IPS-20b (cell line): Measurements from ENCODE around the gene ACSS1.

ENCODE experiments used
- H3K27ac ChIP-seq: one replicate; pipeline ENCODE4 v1.5.1; 2013; ENCODE audit warnings: low read length
- H3K27me3 ChIP-seq: 2 replicates; pipeline ENCODE4 v1.6.1; 2013; ENCODE audit warnings: mild to moderate bottlenecking, low read length, inconsistent platforms; ENCODE audit not compliant: insufficient read depth
- H3K36me3 ChIP-seq: 2 replicates; pipeline ENCODE4 v1.6.1; 2013; ENCODE audit warnings: low read depth, mild to moderate bottlenecking, inconsistent platforms, low read length, moderate library complexity; ENCODE audit not compliant: insufficient read depth
- H3K4me1 ChIP-seq: 2 replicates; pipeline ENCODE4 v1.6.1; 2013; ENCODE audit warnings: mild to moderate bottlenecking, control low read depth, inconsistent platforms, low read length, moderate library complexity; ENCODE audit not compliant: insufficient read depth
- H3K4me3 ChIP-seq: 2 replicates; pipeline ENCODE4 v1.5.1; 2013; ENCODE audit warnings: mild to moderate bottlenecking, low read length, inconsistent platforms
- H3K9ac ChIP-seq: 2 replicates; pipeline ENCODE4 v1.6.1; 2013; ENCODE audit warnings: low read depth, mild to moderate bottlenecking, inconsistent platforms, low read length, moderate library complexity
- H3K9me3 ChIP-seq: 2 replicates; pipeline ENCODE4 v1.6.1; 2013; ENCODE audit warnings: mild to moderate bottlenecking, low read depth, low read length, inconsistent platforms; ENCODE audit not compliant: insufficient read depth

ACSS1 gene

DNA sequence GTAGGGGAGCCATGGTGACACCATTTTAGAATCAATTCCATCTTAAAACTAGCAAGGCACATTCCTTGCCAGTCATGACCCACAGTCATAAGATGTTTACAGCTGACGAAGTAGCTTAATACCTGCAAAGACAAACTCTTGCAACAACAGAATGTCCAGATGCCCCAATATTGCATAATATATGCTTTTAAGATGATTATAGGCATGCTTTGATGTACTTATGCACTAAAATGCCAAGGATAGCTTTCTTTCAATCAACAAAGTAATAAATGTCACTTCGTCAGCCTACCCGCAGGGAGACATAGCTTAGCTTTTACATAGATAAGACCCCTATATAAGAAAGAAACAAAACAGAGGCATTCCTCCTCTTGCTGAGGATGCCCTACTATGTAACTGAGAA lies 26.7 kb downstream of the ACSS1 start:
- Histone ChIP-seq H3K9ac (no peak overlapping the region), H3K4me1 (peaks cover 2% of the 10 kb centered on the region; the same call in 1 of the 2 replicates), H3K27ac (no peak overlapping the region), H3K27me3 (peaks cover 16% of the 10 kb centered on the region), H3K9me3 (no peaks in the 10 kb centered on the region), H3K4me3 (no peak overlapping the region), H3K36me3 (no peaks in the 10 kb centered on the region)

DNA sequence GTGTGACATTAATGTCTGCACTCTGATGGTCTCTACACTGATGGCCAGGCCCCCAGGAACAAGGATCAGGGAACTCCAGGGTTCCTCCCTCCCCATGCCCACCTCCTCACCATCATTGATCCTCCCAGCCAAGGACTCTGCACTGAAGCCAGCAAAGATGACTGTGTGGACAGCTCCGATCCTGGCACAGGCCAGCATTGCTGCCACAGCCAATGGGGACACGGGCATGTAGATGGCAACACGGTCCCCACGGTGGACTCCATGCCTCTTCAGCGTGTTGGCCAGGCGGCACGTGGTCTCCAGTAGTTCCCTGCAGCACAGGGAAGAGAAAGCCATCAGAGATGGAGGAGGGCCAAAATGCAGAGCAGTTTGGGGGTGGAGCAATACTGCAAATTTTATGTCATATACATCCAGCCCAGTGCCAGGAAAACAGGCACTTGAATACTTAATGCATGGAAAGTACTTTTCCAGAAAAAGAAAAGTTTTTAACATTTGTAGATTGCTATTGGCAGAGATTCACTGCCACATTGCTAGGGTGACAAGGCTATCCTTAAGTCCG lies 27.2 kb downstream of the ACSS1 start:
- Histone ChIP-seq H3K4me1 (peaks cover 2% of the 10 kb centered on the region; the same call in 1 of the 2 replicates), H3K4me3 (no peak overlapping the region), H3K9me3 (no peaks in the 10 kb centered on the region), H3K27me3 (peaks cover 16% of the 10 kb centered on the region), H3K9ac (no peak overlapping the region), H3K36me3 (no peaks in the 10 kb centered on the region), H3K27ac (no peak overlapping the region)

DNA sequence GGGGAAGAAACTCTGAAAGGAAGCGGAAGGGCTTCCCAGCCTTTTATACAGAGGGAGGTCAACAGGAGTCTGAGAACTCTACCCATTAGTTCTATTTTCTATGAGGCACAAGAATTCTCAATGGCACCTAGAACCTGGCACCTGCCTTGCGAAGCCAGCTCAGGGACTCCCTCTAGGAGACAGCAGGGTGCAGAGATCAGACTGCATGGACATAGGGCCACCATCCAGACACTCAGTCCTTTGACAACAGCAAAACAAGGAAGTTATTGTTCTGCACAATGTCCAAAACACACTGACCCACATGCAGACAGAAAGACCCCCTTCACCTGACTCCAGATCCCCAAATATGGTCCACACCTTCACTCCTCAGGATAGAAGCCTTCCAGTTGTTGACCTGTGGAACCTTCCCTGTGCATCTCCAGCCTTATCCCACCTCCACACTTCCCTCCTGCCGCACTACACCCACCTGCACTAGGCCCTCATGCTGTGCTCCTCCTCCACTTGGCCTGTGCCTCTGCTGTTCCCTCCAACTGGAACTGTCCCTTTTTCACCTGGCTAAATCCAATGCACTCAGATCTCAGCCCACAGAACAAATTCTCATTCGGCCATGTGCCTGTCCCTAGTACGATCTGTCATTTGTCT lies 27.8 kb downstream of the ACSS1 start:
- Histone ChIP-seq H3K27ac (no peak overlapping the region), H3K9ac (no peak overlapping the region), H3K4me1 (peaks cover 2% of the 10 kb centered on the region; the same call in 1 of the 2 replicates), H3K36me3 (no peaks in the 10 kb centered on the region), H3K4me3 (no peak overlapping the region), H3K9me3 (no peaks in the 10 kb centered on the region), H3K27me3 (peaks cover 16% of the 10 kb centered on the region)

DNA sequence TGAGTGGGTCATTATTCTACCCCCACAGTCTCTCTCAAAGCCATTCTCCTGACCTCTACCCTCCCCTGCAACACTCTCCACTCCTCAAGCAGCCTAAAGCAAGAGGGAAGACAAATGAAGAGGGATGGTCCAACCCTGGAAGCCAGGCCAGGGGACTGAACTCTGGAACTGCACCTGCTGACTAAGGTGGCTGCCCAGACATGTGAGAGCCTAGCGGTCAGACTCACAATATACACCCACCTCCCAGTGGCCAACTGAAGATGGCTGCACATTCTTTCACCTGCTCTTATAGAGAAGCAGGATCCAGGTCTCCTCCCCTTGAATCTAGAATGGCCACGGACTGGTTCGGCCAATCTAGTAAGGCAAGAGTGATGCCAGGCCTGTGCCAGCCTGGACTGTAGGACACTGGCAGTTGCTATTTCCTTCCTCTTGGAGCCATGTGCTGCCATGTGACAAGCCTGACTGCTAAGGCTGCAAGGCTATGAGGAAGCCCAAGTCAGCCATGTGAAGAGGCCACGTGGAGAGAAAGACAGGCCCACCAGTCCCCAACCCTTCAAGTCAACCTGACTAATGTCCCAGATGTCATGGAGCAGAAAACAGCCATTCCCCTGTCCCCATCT lies 31.8 kb downstream of the ACSS1 start:
- H3K4me1 ChIP-seq, result no peaks in the 10 kb centered on the region
- H3K9ac ChIP-seq, result no peak overlapping the region
- no peaks in the 10 kb centered on the region for H3K9me3 ChIP-seq
- H3K27me3 ChIP-seq, result no peaks in the 10 kb centered on the region; the same call in 1 of the 2 replicates
- H3K36me3 ChIP-seq, result no peaks in the 10 kb centered on the region
- H3K4me3 ChIP-seq, result no peak overlapping the region
- no peak overlapping the region for H3K27ac ChIP-seq

DNA sequence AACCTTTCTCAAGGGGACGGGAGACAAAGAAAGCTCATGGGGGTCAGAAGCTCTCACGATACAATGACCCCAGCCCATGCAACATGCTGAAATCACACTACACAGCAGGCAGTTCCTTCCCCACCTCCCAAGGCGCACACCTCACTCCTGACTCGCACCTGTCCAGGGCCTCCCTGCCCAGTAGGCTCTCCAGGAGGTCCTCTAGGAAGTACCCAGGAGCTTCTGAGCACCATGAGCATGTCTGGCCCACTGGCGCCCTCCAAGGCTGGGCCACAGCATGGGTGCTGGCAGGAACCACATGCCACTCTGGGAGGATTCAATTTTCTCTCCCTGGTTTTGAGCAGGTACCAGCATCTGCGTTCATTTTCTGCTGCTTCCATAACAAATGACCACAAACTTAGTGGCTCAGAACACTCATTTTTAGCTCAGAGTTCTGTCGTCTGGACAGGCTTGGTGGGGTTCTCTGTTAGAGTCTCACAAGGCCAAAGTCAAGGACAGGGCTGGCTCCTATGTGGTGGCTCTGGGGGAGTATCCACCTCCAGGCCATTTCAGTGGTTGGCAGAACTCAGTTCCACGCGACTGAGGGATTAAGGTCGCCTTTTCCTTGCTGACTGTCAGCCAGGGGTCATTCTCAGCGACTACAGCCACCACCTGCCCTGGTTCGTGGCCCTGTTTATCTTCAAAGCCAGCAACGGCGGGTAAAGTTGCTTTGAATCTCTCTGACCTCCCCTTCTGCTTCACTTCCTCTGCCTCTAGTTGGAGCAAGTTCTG lies 32.7 kb downstream of the ACSS1 start:
- Histone ChIP-seq H3K9ac (no peak overlapping the region), H3K36me3 (no peaks in the 10 kb centered on the region), H3K9me3 (no peaks in the 10 kb centered on the region), H3K27me3 (no peaks in the 10 kb centered on the region; the same call in 1 of the 2 replicates), H3K27ac (no peak overlapping the region), H3K4me3 (no peak overlapping the region), H3K4me1 (no peaks in the 10 kb centered on the region)

DNA sequence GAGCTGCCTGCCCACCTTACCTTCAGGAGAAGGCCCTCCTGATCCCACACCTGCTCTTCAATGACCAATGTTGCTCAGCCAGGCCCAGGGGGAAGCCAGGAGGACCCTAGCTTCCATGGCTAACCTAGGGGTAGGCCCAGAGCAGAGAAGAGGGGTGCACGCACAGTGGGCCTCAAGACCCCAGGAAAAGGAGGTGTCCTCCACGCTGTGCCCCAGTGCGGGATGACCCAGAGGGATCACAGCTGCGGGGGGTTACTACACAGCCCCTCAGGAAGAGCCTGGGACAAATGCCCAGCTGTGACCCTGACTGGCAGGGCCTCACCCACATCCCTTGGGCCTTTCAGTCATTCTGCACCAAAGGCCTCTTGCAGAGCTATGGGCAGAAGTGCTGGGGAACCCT lies 33.8 kb downstream of the ACSS1 start:
- Histone ChIP-seq H3K9me3 (no peaks in the 10 kb centered on the region), H3K36me3 (no peaks in the 10 kb centered on the region), H3K27ac (no peak overlapping the region), H3K4me3 (no peak overlapping the region), H3K4me1 (no peaks in the 10 kb centered on the region), H3K27me3 (no peaks in the 10 kb centered on the region), H3K9ac (no peak overlapping the region)

DNA sequence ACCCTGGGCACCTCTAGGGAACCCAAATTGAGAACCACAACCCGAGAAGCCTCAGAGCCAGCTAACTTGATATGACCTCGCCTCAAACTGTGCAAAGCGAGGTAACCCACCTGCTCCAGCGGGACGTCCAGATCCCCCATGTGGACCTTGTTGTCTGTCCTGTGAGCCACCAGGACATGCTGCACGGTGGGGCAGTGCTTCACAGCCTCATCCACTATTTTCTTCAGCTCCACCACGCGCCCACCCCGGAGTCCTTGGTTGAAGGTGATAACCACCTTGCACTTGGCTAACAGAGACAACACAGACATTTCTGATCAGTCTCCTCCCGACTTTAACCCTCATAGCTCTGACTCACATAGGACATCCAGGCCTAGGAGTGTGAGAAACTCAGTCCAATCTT lies 34.6 kb downstream of the ACSS1 start:
- Histone ChIP-seq H3K4me1 (no peaks in the 10 kb centered on the region), H3K27ac (no peak overlapping the region), H3K9me3 (no peaks in the 10 kb centered on the region), H3K27me3 (no peaks in the 10 kb centered on the region), H3K4me3 (no peak overlapping the region), H3K9ac (no peak overlapping the region), H3K36me3 (no peaks in the 10 kb centered on the region)

DNA sequence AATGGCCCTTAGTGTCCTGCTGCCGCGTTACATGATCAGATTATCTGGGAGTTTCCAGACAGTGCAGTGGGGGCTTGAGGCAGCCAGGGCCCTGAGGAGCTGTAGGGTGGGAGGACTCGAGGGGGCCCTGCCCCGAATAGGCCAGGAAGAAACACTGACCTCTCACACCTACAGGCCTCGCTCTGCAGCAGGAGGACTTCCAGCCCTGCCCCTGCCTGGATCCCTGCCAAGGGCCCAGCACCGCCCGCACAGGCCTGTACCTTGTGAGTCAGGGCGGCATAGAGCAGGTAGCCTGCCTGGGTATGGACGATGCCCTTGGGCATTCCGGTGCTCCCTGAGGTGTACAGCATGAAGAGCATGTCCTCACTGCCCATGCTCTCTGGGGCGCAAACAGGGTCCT lies 35.3 kb downstream of the ACSS1 start:
- no peak overlapping the region for H3K27ac ChIP-seq
- H3K9me3 ChIP-seq, result no peaks in the 10 kb centered on the region
- H3K4me3 ChIP-seq, result no peak overlapping the region
- no peaks in the 10 kb centered on the region for H3K27me3 ChIP-seq
- H3K36me3 ChIP-seq, result no peaks in the 10 kb centered on the region
- peaks cover 3% of the 10 kb centered on the region; the same call in 1 of the 2 replicates for H3K4me1 ChIP-seq
- H3K9ac ChIP-seq, result no peak overlapping the region

DNA sequence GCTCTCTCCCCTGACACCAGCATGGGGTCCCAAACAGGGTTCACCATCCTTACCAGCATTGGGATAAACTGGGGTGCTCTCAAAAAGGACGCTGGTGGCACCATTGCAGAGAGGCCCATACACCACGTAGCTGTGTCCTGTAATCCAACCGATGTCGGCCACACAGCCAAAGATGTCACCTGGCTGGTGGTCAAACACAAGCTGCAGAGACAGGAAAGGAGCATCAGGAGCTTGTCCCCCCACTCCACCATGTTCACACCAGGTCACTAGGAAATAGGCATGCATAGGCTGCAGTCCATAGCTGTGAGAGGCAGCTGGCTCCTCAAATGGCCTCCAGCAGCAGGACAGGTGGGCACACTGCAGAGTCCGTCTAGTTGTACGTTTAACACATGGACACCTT lies 36.6 kb downstream of the ACSS1 start:
- Histone ChIP-seq H3K9ac (no peak overlapping the region), H3K27me3 (no peaks in the 10 kb centered on the region), H3K4me1 (peaks cover 8% of the 10 kb centered on the region; the same call in 1 of the 2 replicates), H3K4me3 (no peak overlapping the region), H3K9me3 (no peaks in the 10 kb centered on the region), H3K36me3 (no peaks in the 10 kb centered on the region), H3K27ac (no peak overlapping the region)

DNA sequence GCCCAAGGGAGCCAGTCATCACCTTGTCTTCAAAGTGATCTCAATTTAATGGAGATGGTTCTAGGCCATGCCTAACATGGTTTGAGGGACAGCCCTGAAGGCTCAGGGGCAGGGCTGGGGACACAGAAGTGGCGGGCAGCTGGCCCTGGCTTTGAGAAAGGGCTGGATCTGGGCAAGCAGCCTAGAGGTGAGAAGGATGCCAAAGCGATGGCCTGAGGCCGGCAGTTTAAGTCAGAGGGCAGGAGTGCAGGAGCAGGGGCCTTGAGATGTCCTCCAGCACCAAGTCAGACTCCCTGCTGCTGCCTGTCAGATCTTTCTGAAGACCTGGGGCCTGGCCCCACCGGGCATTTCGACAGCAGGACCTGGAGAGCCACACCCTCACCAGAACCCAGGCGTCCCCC lies 37.0 kb downstream of the ACSS1 start:
- no peaks in the 10 kb centered on the region for H3K36me3 ChIP-seq
- H3K9ac ChIP-seq, result no peak overlapping the region
- H3K4me1 ChIP-seq, result peaks cover 8% of the 10 kb centered on the region; the same call in 1 of the 2 replicates
- H3K27me3 ChIP-seq, result no peaks in the 10 kb centered on the region
- no peak overlapping the region for H3K27ac ChIP-seq
- H3K9me3 ChIP-seq, result no peaks in the 10 kb centered on the region
- H3K4me3 ChIP-seq, result no peak overlapping the region

DNA sequence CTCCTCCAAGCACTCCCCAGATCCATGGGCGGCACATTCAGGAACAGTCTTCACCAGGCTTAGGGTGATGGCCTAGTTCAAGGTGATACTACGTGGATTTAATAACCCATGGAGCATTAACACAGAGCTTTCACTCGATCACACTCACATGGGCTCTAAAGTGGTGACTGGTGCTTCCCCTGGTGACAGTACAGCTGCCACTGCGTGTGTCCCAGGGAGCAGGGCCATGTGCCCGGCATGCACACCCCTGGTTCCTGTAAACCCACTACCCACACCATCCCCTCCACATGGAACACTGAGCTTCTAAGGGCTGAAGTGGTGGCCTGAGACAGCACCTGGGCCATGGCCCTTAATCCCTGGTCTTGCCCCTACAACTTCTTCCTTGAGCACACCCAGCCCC lies 37.6 kb downstream of the ACSS1 start:
- Histone ChIP-seq H3K9me3 (no peaks in the 10 kb centered on the region), H3K36me3 (no peaks in the 10 kb centered on the region), H3K27ac (no peak overlapping the region), H3K4me3 (no peak overlapping the region), H3K27me3 (no peaks in the 10 kb centered on the region), H3K4me1 (peaks cover 8% of the 10 kb centered on the region; the same call in 1 of the 2 replicates), H3K9ac (no peak overlapping the region)
